Heart right ventricle (tissue), 16 donors: ENCODE results near the gene RAVER1. TPM values are rescaled to one million over a fixed set of nuclear protein-coding genes. Genes with fewer than 3 reads are reported as not detected.

ENCODE experiments used
- ATAC-seq, 8 donors: fragments of 200-7000 bp; cut with Tn5 transposase; one replicate each; pipeline ENCODE4 v1.9.1; 2020; ENCODE audit warnings: mild to moderate bottlenecking in 8 of 8, moderate library complexity in 8 of 8, moderate number of reproducible peaks in 1 of 8
- DNase-seq, 2 donors: peaks; one replicate each; pipeline ENCODE4 v3.0.0-alpha.2; 2020
- H3K27ac ChIP-seq, 10 donors: fragments of 200-600 bp; sonication (generic) in 2 of 10; one replicate each; pipeline versions ENCODE4 v1.5.0 to v1.8.0; 2020 to 2022; ENCODE audit warnings: mild to moderate bottlenecking in 3 of 10
- H3K27me3 ChIP-seq, 7 donors: fragments of 200-600 bp; one replicate each; pipeline ENCODE4 v1.8.0; 2021 to 2022; ENCODE audit warnings: mild to moderate bottlenecking in 2 of 7
- H3K36me3 ChIP-seq, 9 donors: fragments of 200-600 bp; sonication (generic) in 1 of 9; one replicate each; pipeline versions ENCODE4 v1.5.0 to v1.8.0; 2020 to 2022; ENCODE audit warnings: mild to moderate bottlenecking in 2 of 9
- H3K4me1 ChIP-seq, 9 donors: fragments of 200-600 bp; sonication (generic) in 1 of 9; one replicate each; pipeline versions ENCODE4 v1.5.0 to v1.8.0; 2020 to 2022; ENCODE audit warnings: mild to moderate bottlenecking in 4 of 9
- H3K4me3 ChIP-seq, 10 donors: fragments of 200-600 bp; sonication (generic) in 2 of 10; one replicate each; pipeline versions ENCODE4 v1.5.0 to v1.8.0; 2020 to 2022; ENCODE audit warnings: mild to moderate bottlenecking in 7 of 10, moderate library complexity in 2 of 10
- H3K9me3 ChIP-seq, 11 donors: fragments of 200-600 bp in 10 of 11; sonication (generic) in 2 of 11; one replicate each; pipeline versions ENCODE4 v1.5.0 to v1.8.0; 2013 to 2022; ENCODE audit warnings: mild to moderate bottlenecking in 2 of 11, control low read depth in 1 of 11, moderate library complexity in 1 of 11
- WGBS, 2 donors: extraction: QIAGEN DNeasy Blood & Tissue Kit; methylation state at CpG; one replicate each; pipeline ENCODE4 v1.1.7; 2013; ENCODE audit warnings: inconsistent platforms in 1 of 2; 5-methylcytosine and 5-hydroxymethylcytosine counted together
- intact Hi-C, 10 donors: fragments of 100-400 bp; cut with DNase I; formaldehyde crosslinking; loops; one replicate each; pipeline versions ENCODE4 v1.11.1 to v1.14.2; 2022
- polyA plus RNA-seq, 2 donors: library from polyadenylated mRNA; stranded (reverse); fragments of 200-250 nt; gene quantifications; one replicate each; pipeline ENCODE4 v1.2.3, GENCODE V29; 2013
- total RNA-seq, 10 donors: library from RNA; stranded (reverse); fragmentation: NEBNext Ultra II Directional in 3 of 10; extraction: Animal tissue kit (Norgen Biotek cat#: 25700) in 3 of 10; gene quantifications; one replicate each; pipeline versions ENCODE4 v1.2.1 to v1.2.4, GENCODE V29; 2021 to 2023
- TF ChIP-seq, protein P1 (sequence below), 9 donors: fragments of 200-600 bp; sonication (generic) in 2 of 9; IDR thresholded peaks; one replicate each; pipeline versions ENCODE4 v1.5.0 to v1.8.0; 2021 to 2022; ENCODE audit warnings: antibody characterized with exemption in 9 of 9, mild to moderate bottlenecking in 5 of 9, moderate library complexity in 1 of 9
- donor health status: Arrhythmogenic right ventricular cardiomyopathy.
- donor health status: ischemic (EF 13 %, LVEDD 7.1; RV severe dilation, severe dysfunction).
- donor health status: healthy with polysubstance abuse.
- donor health status: DM: no; HTN: yes; CAD: no.
- donor health status: DM: no; HTN: no; CAD: no.
- donor health status: ischemic (EF 25% LVEDD 6.9; RV normal size, moderate dysfunction).
- donor health status: ischemic (EF 25% LVEDD 5.7; RV mildly dilated, moderate dysfunction).
- donor health status: healthy.
- donor health status: DM: yes; HTN: yes; CAD: no.
- donor health status: Ischemic cardiomyopathy.
- donor health status: ischemic (EF 35%, LVEDD 5.7; RV mildly dilated, moderate dysfunction).
- donor health status: nonischemic (EF 11% LVEDD 7.7; RV severe dilation, severe dysfunction).
- donor health status: DM: yes; HTN: yes; CAD: no.
- donor health status: PGD.
- donor health status: ischemic (EF 29% LVEDD 5.4; RV normal size, mild dysfunction).
- donor health status: nonischemic (EF 23%, LVEDD 6.1; RV moderate dilation, normal function).

Gene RAVER1
- total and polyA plus RNA-seq, 12 donors = 5.1 to 16.9 (median 12.2) TPM

DNA sequence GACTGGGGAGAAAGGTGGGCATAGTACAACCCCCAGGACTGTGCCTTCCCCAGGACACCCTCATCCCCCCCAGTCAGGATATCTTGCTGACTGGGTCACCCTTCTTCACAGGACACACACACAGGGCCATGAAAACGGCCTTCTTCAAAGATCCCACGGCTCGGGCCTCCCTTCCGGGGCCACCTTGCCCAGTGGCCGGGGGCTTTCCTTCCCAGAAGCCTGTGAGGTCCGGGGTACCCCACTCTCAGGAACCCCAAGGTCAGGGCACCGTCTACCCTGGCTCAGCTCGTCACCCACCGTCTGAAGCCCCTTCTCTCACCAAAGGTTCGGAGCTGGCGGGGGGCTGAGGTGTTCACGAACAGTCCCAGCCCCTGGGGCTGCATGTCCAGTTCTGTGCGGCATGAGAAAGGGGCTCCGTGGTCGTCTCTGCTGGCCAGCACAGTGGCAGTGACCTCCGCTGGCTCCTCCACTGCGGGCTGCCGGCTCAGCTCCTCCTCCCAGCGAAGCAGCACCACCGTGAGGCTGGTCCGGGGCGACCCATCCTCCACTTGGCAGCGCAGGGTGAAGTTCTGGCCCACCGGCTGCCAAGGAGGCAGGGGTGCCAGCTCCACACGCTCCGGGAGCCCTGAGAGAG lies 2.1 kb upstream of the RAVER1 start:
- WGBS, 2 donors = 47 to 59% methylated on average over 26 of the region's 26 CpGs
- ATAC-seq (peak in 1 of 8 donors; percentile 23), DNase-seq (peak in 1 of 2 donors; percentile 58)
- H3K27ac ChIP-seq = peak overlapping the region in 9 of 10 donors; percentile 47 to 96 (median 73)
- peak overlapping the region in 7 of 10 donors; percentile 73 to 94 (median 78) for H3K4me3 ChIP-seq
- no peaks in the 10 kb centered on the region for H3K9me3 ChIP-seq
- peaks cover 4 to 62% (median 35%) of the 10 kb centered on the region in 9 donors for H3K4me1 ChIP-seq
- H3K36me3 ChIP-seq = peaks cover 0 to 22% (median 1%) of the 10 kb centered on the region in 9 donors
- intact Hi-C loops = loop anchor here in 5 of 10 donors (2.0 to 10.0 kb wide), 4 partner anchors 17 to 61 kb away; partner anchors contain the start of genes ICAM1 (in 2 of the 5) and TYK2 (in 1 of the 5)
- TF ChIP-seq, protein P1, sequence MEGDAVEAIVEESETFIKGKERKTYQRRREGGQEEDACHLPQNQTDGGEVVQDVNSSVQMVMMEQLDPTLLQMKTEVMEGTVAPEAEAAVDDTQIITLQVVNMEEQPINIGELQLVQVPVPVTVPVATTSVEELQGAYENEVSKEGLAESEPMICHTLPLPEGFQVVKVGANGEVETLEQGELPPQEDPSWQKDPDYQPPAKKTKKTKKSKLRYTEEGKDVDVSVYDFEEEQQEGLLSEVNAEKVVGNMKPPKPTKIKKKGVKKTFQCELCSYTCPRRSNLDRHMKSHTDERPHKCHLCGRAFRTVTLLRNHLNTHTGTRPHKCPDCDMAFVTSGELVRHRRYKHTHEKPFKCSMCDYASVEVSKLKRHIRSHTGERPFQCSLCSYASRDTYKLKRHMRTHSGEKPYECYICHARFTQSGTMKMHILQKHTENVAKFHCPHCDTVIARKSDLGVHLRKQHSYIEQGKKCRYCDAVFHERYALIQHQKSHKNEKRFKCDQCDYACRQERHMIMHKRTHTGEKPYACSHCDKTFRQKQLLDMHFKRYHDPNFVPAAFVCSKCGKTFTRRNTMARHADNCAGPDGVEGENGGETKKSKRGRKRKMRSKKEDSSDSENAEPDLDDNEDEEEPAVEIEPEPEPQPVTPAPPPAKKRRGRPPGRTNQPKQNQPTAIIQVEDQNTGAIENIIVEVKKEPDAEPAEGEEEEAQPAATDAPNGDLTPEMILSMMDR (IDR thresholded peaks at IDR 0.05) = no peak
- H3K27me3 ChIP-seq = no peaks in the 10 kb centered on the region

DNA sequence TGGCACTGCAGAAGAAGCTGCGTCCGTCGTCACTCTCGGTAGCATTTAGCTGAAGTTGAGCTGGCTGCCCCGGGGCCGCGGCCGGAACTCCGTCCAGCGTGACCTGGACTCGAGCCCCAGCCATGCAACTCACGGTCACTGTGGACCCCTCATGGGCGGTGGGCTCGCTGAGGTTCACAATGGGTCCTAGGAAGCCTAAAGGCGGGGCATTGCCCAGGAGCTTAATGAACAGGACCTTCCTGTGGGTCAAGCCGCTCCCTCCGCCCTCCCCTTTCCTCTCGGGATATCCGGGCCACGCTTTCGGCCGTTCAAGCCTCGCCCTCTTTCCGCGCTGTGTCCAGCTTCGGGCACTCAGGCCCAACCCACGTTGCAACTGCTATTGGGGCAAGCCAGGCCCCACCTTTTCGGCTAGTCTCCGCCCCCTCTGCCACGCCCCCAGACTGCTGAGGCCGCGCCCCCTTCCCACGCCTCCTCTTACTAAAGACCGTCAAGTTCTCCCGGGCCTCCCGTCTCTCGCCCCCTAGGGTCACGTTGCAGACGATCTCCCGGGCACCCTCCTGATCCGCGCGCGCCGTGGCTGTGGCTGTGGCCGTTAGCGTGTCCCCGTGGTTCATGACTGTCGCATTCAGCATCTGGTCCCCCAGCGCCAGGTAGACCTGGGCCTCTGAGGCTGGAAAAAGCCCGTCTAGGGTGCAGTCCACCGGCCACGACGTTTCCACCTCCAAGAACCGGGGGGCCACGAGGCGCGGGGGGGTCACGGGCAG lies 1.4 kb upstream of the RAVER1 start:
- peaks cover 0 to 29% (median 8%) of the 10 kb centered on the region in 9 donors for H3K36me3 ChIP-seq
- H3K27me3 ChIP-seq = no peaks in the 10 kb centered on the region
- intact Hi-C loops = loop anchor here in 7 of 10 donors (2.0 to 10.0 kb wide), 9 partner anchors 18 to 67 kb away; partner anchors contain the start of genes ICAM1 (in 5 of the 7), TYK2 (in 3 of the 7), ICAM4 (in 1 of the 7) and ICAM5 (in 1 of the 7)
- H3K9me3 ChIP-seq = no peaks in the 10 kb centered on the region
- DNase-seq (peak; percentile 96), ATAC-seq (peak; percentile 86 to 93 (median 90))
- H3K4me3 ChIP-seq = peak overlapping the region; percentile 16 to 94 (median 76)
- peak overlapping the region in 9 of 10 donors; percentile 64 to 96 (median 84) for H3K27ac ChIP-seq
- H3K4me1 ChIP-seq = peaks cover 4 to 58% (median 31%) of the 10 kb centered on the region in 9 donors
- TF ChIP-seq, protein P1 (IDR thresholded peaks at IDR 0.05) = peak in 4 of 9 donors; percentile 9 to 32 (median 30)
- 8% methylated on average over 59 of the region's 59 CpGs for WGBS, 2 donors

- intact Hi-C loops = loop anchor here in 6 of 10 donors (1.0 to 10.0 kb wide), 9 partner anchors 19 to 67 kb away; partner anchors contain the start of genes ICAM1 (in 5 of the 6), TYK2 (in 3 of the 6), ICAM4 (in 1 of the 6) and ICAM5 (in 1 of the 6)
- peaks cover 0 to 37% (median 16%) of the 10 kb centered on the region in 9 donors for H3K36me3 ChIP-seq
- ATAC-seq = peak in 2 of 8 donors; percentile 1
- H3K4me1 ChIP-seq = peaks cover 4 to 50% (median 31%) of the 10 kb centered on the region in 9 donors
- 3 to 4% methylated on average over 44 of the region's 44 CpGs for WGBS, 2 donors
- H3K27me3 ChIP-seq = no peaks in the 10 kb centered on the region
- no peak for DNase-seq
- H3K4me3 ChIP-seq = peak overlapping the region; percentile 16 to 94 (median 76)
- peak overlapping the region in 9 of 10 donors; percentile 74 to 96 (median 90) for H3K27ac ChIP-seq
- no peaks in the 10 kb centered on the region for H3K9me3 ChIP-seq
- TF ChIP-seq, protein P1 (IDR thresholded peaks at IDR 0.05) = no peak
Observed at GRCh38 chr19:10333758-10334587, 644 bp upstream of the RAVER1 start.
